OCI-LY3 (cell line): Measurements from ENCODE around the gene ANKRD27.

Experiments used
- EZH2phosphoT487 ChIP-seq: fragments of 200-600 bp; shearing (Covaris generic); IDR thresholded peaks from 2 replicates; pipeline ENCODE4 v1.6.1; 2018; ENCODE audit warnings: antibody characterized with exemption, mixed run types, low read depth
- TF ChIP-seq, protein P1 (sequence below): fragments of 200-600, 300-600 bp; sonication (generic); IDR thresholded peaks from 2 replicates; pipeline ENCODE4 v1.5.1; 2014; ENCODE audit warnings: antibody characterized with exemption, low read length, low read depth

DNA sequence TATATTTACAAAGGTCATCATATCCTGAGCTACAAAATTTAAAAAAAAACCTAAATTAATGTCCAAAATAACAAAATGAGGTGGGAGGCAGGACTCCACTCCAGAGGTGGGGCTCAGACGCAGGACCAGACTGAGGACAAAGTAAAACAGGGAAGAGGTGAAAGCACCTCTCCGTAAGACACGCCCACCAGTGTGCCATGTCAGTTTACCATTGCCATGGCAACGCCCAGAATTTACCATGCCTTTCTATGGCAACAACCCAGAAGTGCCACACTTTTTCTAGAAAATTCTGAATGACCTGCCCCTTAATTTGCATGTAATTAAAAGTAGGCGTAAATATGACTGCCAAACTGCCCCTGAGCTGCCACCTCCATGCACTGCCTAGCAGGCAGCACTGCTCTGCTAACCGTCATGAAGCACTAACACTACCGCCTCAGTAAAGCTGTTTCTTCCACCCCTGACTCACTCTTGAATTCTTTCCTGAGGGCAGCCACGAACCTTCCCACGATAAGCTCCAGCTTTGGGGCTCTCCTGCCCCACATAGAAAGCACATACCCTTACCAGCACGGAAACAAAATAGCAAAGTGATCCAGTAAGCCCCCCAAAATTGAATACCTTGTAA, 116.3 kb downstream of the ANKRD27 start:
- TF ChIP-seq, protein P1, sequence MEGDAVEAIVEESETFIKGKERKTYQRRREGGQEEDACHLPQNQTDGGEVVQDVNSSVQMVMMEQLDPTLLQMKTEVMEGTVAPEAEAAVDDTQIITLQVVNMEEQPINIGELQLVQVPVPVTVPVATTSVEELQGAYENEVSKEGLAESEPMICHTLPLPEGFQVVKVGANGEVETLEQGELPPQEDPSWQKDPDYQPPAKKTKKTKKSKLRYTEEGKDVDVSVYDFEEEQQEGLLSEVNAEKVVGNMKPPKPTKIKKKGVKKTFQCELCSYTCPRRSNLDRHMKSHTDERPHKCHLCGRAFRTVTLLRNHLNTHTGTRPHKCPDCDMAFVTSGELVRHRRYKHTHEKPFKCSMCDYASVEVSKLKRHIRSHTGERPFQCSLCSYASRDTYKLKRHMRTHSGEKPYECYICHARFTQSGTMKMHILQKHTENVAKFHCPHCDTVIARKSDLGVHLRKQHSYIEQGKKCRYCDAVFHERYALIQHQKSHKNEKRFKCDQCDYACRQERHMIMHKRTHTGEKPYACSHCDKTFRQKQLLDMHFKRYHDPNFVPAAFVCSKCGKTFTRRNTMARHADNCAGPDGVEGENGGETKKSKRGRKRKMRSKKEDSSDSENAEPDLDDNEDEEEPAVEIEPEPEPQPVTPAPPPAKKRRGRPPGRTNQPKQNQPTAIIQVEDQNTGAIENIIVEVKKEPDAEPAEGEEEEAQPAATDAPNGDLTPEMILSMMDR, result no peak
- no peak for TF ChIP-seq EZH2phosphoT487
